Body of pancreas (tissue), 4 donors: Measurements from ENCODE around the gene ZNF423.

Source experiments
- POLR2A ChIP-seq, 3 donors: fragments of 450-650 bp; IDR thresholded peaks; one replicate each; pipeline ENCODE4 v1.6.1; 2016; ENCODE audit warnings: antibody characterized with exemption in 3 of 3, mild to moderate bottlenecking in 2 of 3
- TF ChIP-seq, protein P1 (sequence below), 7 experiments: fragments of 450-650 bp in 4 of 7; fragments of 200-600 bp in 3 of 7; sonication (generic) in 3 of 7; IDR thresholded peaks; one replicate each; pipeline ENCODE4 v1.5.1; 2016 to 2019; ENCODE audit warnings: antibody characterized with exemption in 7 of 7

DNA sequence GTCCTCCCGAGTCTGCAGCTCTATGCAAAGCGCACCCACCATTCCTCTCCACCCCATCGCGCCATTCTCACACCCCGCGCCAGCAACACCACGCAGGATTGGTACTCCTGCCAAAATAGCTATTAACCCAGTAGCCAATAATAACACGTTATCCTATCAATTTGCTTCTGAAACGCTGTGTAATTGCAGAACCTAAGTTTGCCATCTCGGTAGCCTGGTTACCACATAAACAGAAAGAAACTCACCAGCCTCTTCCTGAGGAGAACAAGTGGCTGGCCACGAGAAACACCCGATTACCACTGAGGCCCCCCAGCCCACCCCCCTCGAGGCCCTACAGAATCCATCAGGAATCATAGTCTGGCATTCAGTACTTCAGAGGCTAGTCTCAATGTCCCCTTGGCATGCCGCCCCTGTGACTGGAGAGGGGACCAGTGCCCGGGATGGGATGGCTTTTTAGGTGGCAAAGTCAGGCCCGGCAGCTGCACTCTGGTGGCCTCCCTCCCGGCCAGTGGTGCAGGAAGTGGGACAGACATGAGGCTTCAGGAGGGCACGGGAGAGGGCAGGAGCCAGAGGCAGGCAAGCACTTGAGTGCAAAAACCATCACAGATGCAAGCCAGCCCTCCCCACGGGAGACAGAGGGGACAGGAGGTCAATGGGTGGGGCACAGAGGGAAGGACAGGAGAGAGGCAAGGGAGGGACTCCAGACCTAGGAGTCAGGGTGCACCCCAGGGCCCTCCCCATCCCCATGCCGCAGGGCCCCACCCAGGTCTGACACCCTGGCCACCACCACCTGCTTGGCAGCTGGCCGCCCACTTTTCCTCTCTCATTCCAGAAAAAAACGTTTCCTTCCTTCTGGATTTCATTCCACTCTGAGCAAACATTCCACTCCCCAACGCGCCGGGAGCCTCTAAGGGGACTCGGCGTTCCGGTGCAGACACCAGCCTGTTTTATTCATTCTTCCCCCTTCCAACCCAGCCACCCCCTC lies 192.5 kb downstream of the ZNF423 start:
- no peak for TF ChIP-seq POLR2A (IDR thresholded peaks at IDR 0.05)
- TF ChIP-seq, protein P1, sequence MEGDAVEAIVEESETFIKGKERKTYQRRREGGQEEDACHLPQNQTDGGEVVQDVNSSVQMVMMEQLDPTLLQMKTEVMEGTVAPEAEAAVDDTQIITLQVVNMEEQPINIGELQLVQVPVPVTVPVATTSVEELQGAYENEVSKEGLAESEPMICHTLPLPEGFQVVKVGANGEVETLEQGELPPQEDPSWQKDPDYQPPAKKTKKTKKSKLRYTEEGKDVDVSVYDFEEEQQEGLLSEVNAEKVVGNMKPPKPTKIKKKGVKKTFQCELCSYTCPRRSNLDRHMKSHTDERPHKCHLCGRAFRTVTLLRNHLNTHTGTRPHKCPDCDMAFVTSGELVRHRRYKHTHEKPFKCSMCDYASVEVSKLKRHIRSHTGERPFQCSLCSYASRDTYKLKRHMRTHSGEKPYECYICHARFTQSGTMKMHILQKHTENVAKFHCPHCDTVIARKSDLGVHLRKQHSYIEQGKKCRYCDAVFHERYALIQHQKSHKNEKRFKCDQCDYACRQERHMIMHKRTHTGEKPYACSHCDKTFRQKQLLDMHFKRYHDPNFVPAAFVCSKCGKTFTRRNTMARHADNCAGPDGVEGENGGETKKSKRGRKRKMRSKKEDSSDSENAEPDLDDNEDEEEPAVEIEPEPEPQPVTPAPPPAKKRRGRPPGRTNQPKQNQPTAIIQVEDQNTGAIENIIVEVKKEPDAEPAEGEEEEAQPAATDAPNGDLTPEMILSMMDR (IDR thresholded peaks at IDR 0.05): no peak
